Common myeloid progenitor, CD34-positive (primary cell): ENCODE data around the gene USP25.

Source experiments
- CTCF ChIA-PET: fragments of 350-600 bp; sonication (Branson Sonifier 250); formaldehyde crosslinking; loops from one replicate; lab custom pipeline; 2021; ENCODE audit warnings: antibody characterized with exemption; lab: Charles Lee
- POLR2A ChIA-PET: fragments of 350-600 bp; sonication (Branson Sonifier 250); formaldehyde crosslinking; loops from one replicate; lab custom pipeline; 2021; ENCODE audit warnings: antibody characterized with exemption; lab: Charles Lee
- DNase-seq, 3 donors: peaks; one replicate each; pipeline versions ENCODE4 v3.0.0 to v3.0.0-alpha.2; 2013
- H3K27ac ChIP-seq, 2 experiments: 1 replicate in 1 of 2; 2 replicates in 1 of 2; pipeline ENCODE4 v1.7.0; 2013; ENCODE audit warnings: inconsistent platforms in 2 of 2, low read length in 2 of 2, mild to moderate bottlenecking in 2 of 2, low read depth in 1 of 2, moderate library complexity in 1 of 2; ENCODE audit not compliant: severe bottlenecking in 2 of 2, insufficient read depth in 1 of 2, poor library complexity in 1 of 2
- H3K27me3 ChIP-seq, 5 experiments: replicated peaks in 2 of 5; 1 replicate in 3 of 5; 2 replicates in 2 of 5; pipeline versions ENCODE4 v1.6.1 to v1.7.0; 2013; ENCODE audit warnings: low read length in 4 of 5, mild to moderate bottlenecking in 2 of 5, moderate library complexity in 2 of 5, inconsistent platforms in 1 of 5; ENCODE audit not compliant: insufficient read depth in 5 of 5, control insufficient read depth in 4 of 5
- H3K36me3 ChIP-seq, 4 experiments: 1 replicate in 2 of 4; 2 replicates in 2 of 4; pipeline versions ENCODE4 v1.6.1 to v1.7.0; 2013; ENCODE audit warnings: low read length in 3 of 4, control low read depth in 1 of 4, mild to moderate bottlenecking in 1 of 4; ENCODE audit not compliant: control insufficient read depth in 4 of 4, insufficient read depth in 4 of 4
- H3K4me1 ChIP-seq, 4 experiments: 1 replicate in 3 of 4; 2 replicates in 1 of 4; pipeline versions ENCODE4 v1.6.1 to v1.7.1; 2013; ENCODE audit warnings: low read length in 3 of 4, mild to moderate bottlenecking in 3 of 4, control low read depth in 1 of 4, inconsistent platforms in 1 of 4, moderate library complexity in 1 of 4; ENCODE audit not compliant: control insufficient read depth in 4 of 4, insufficient read depth in 4 of 4; ENCODE audit errors: control extremely low read depth in 1 of 4
- H3K4me3 ChIP-seq, 7 experiments: 1 replicate in 4 of 7; 2 replicates in 3 of 7; pipeline versions ENCODE4 v1.5.1 to v1.7.0; 2013; ENCODE audit warnings: mild to moderate bottlenecking in 7 of 7, low read length in 6 of 7, moderate library complexity in 6 of 7, inconsistent platforms in 2 of 7, low read depth in 2 of 7, control low read depth in 1 of 7; ENCODE audit not compliant: insufficient read depth in 4 of 7, control insufficient read depth in 1 of 7; ENCODE audit errors: extremely low read depth in 1 of 7
- H3K9me3 ChIP-seq, 5 experiments: 1 replicate in 4 of 5; 2 replicates in 1 of 5; pipeline versions ENCODE4 v1.6.1 to v1.7.1; 2013; ENCODE audit warnings: low read length in 4 of 5, mild to moderate bottlenecking in 2 of 5, inconsistent platforms in 1 of 5, low read depth in 1 of 5, moderate library complexity in 1 of 5; ENCODE audit not compliant: control insufficient read depth in 4 of 5, insufficient read depth in 2 of 5; ENCODE audit errors: control extremely low read depth in 1 of 5
- WGBS: methylation state at CpG from one replicate; pipeline ENCODE4 v1.1.5; 2013; ENCODE audit not compliant: insufficient coverage; 5-methylcytosine and 5-hydroxymethylcytosine counted together

The USP25 gene

GRCh38 chr21:15749082-15749860 lies 19.5 kb downstream of the USP25 start:
- ChIA-PET POLR2A (no interaction called here), CTCF (interaction anchor here (1.1 to 1.5 kb wide), 3 partner anchors 11 to 77 kb away, joined by 3 to 6 read pairs (median 4); no protein-coding TSS in a partner anchor)
- WGBS: no CpG with 5 or more reads among the region's 5 CpGs
- Histone ChIP-seq H3K9me3 (no peaks in the 10 kb centered on the region), H3K36me3 (no peaks in the 10 kb centered on the region), H3K27me3 (no peaks in the 10 kb centered on the region), H3K4me3 (no peak overlapping the region), H3K27ac (peak overlapping the region in 1 of 2 experiments; percentile 55), H3K4me1 (peaks cover 3 to 33% (median 12%) of the 10 kb centered on the region in 4 experiments)
- DNase-seq: peak in 2 of 3 donors; percentile 68 to 79

DNA sequence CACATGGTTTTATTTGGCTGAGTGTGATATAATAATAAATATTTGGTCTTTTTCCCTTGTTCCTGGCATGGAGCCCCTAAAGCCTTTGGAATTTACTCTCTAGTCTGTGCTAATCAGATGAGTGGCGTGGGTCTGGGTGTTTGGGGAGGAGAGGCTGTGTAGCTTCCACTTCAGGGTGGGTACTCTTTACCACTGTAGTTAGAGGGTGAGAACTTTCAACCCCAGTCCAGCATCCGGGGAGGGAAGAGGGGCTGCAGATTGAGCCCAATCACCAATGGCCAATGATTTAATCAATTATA lies 20.0 kb downstream of the USP25 start:
- peaks cover 3 to 38% (median 14%) of the 10 kb centered on the region in 4 experiments for H3K4me1 ChIP-seq
- no peak overlapping the region for H3K4me3 ChIP-seq
- POLR2A ChIA-PET: no interaction called here
- H3K27me3 ChIP-seq: no peaks in the 10 kb centered on the region
- no peak for DNase-seq
- H3K9me3 ChIP-seq: no peaks in the 10 kb centered on the region
- no peaks in the 10 kb centered on the region for H3K36me3 ChIP-seq
- WGBS: no CpG with 5 or more reads among the region's 2 CpGs
- CTCF ChIA-PET: interaction anchor here (1.5 kb wide), 1 partner anchor 19 kb away, joined by 6 read pairs; no protein-coding TSS in a partner anchor
- peak overlapping the region in 1 of 2 experiments; percentile 55 for H3K27ac ChIP-seq

GRCh38 chr21:15751037-15751436 lies 21.3 kb downstream of the USP25 start:
- peaks cover 0 to 1% (median 0%) of the 10 kb centered on the region in 5 experiments for H3K9me3 ChIP-seq
- ChIA-PET POLR2A (no interaction called here), CTCF (no interaction called here)
- no peaks in the 10 kb centered on the region for H3K27me3 ChIP-seq
- H3K27ac ChIP-seq: no peak overlapping the region
- no peak for DNase-seq
- WGBS: no CpG with 5 or more reads among the region's 1 CpG
- H3K36me3 ChIP-seq: no peaks in the 10 kb centered on the region
- H3K4me1 ChIP-seq: peaks cover 3 to 42% (median 14%) of the 10 kb centered on the region in 4 experiments
- no peak overlapping the region for H3K4me3 ChIP-seq

GRCh38 chr21:15751546-15751945 lies 21.8 kb downstream of the USP25 start:
- H3K9me3 ChIP-seq: peaks cover 0 to 3% (median under 1%) of the 10 kb centered on the region in 5 experiments
- no peaks in the 10 kb centered on the region for H3K27me3 ChIP-seq
- H3K4me1 ChIP-seq: peaks cover 3 to 42% (median 14%) of the 10 kb centered on the region in 4 experiments
- H3K27ac ChIP-seq: no peak overlapping the region
- ChIA-PET CTCF (no interaction called here), POLR2A (no interaction called here)
- H3K36me3 ChIP-seq: peaks cover 0 to 1% (median 0%) of the 10 kb centered on the region in 4 experiments
- H3K4me3 ChIP-seq: no peak overlapping the region
- DNase-seq: no peak

- Histone ChIP-seq H3K4me3 (no peak overlapping the region), H3K36me3 (peaks cover 0 to 11% (median 2%) of the 10 kb centered on the region in 4 experiments), H3K27ac (no peak overlapping the region), H3K4me1 (peaks cover 3 to 42% (median 14%) of the 10 kb centered on the region in 4 experiments), H3K9me3 (peaks cover 0 to 12% (median 4%) of the 10 kb centered on the region in 5 experiments), H3K27me3 (no peaks in the 10 kb centered on the region)
- ChIA-PET POLR2A (no interaction called here), CTCF (interaction anchor here (0.9 to 1.3 kb wide), 2 partner anchors 22 to 82 kb away, joined by 3 read pairs; no protein-coding TSS in a partner anchor)
- DNase-seq: peak in 1 of 3 donors; percentile 47
- 94% methylated on average over 2 of the region's 3 CpGs for WGBS
These were observed 23.1 kb downstream of the USP25 start for GRCh38 chr21:15752763-15753407.

- no CpG with 5 or more reads among the region's 1 CpG for WGBS
- POLR2A ChIA-PET: no interaction called here
- Histone ChIP-seq H3K4me1 (peaks cover 0 to 39% (median 13%) of the 10 kb centered on the region in 4 experiments), H3K9me3 (peaks cover 0 to 16% (median 4%) of the 10 kb centered on the region in 5 experiments), H3K27me3 (no peaks in the 10 kb centered on the region), H3K27ac (no peak overlapping the region), H3K36me3 (peaks cover 0 to 11% (median 3%) of the 10 kb centered on the region in 4 experiments), H3K4me3 (no peak overlapping the region)
- CTCF ChIA-PET: interaction anchor here (1.3 kb wide), 1 partner anchor 23 kb away, joined by 3 read pairs; no protein-coding TSS in a partner anchor
- DNase-seq: peak in 1 of 3 donors; percentile 40
These were observed 24.0 kb downstream of the USP25 start for GRCh38 chr21:15753741-15754140.
